Endothelial cell of umbilical vein (primary cell): Measurements from ENCODE around the gene MRPS6. TPM values are rescaled to one million over a fixed set of nuclear protein-coding genes. Genes with fewer than 3 reads are reported as not detected.

ENCODE experiments used
- BruUV-seq: library from RNA; stranded (reverse); fragments of 400-500 nt; replicated peaks from 2 replicates; lab custom pipeline; 2021; lab: Mats Ljungman, UMichigan
- CTCF ChIA-PET: fragments of 300-600, 350-600 bp; sonication (Branson Sonifier 250); formaldehyde crosslinking; loops from one replicate; lab custom pipeline; 2021; ENCODE audit warnings: antibody characterized with exemption, inconsistent platforms; lab: Charles Lee
- POLR2A ChIA-PET: fragments of 300-600, 350-600 bp; sonication (Branson Sonifier 250); formaldehyde crosslinking; loops from one replicate; lab custom pipeline; 2021; ENCODE audit warnings: antibody characterized with exemption, inconsistent platforms; lab: Charles Lee
- DNase-seq: peaks from one replicate; pipeline ENCODE4 v3.0.0-alpha.2; 2011; ENCODE audit warnings: low read depth, low spot score
- FAIRE-seq: peaks from 2 replicates; lab custom pipeline; 2011; peaks lifted over from hg19 to GRCh38; lab: Jason Lieb, UNC
- H2AFZ ChIP-seq: 2 replicates; pipeline ENCODE4 v1.6.0; 2012; ENCODE audit warnings: low read depth, low read length, control low read depth, inconsistent platforms
- H3K27ac ChIP-seq: 2 replicates; pipeline ENCODE4 v1.5.1; 2011; ENCODE audit warnings: low read depth, mild to moderate bottlenecking, control low read depth, low read length, moderate library complexity; ENCODE audit not compliant: insufficient read depth
- H3K27me3 ChIP-seq, 2 experiments: 2 replicates each; pipeline versions ENCODE4 v1.6.0 to v1.6.1; 2011; ENCODE audit warnings: low read length in 2 of 2, mixed read lengths in 1 of 2; ENCODE audit not compliant: control insufficient read depth in 2 of 2, insufficient read depth in 2 of 2
- H3K36me3 ChIP-seq, 2 experiments: 2 replicates in 1 of 2; 3 replicates in 1 of 2; pipeline ENCODE4 v1.5.1; 2011; ENCODE audit warnings: low read length in 2 of 2, mild to moderate bottlenecking in 1 of 2, moderate library complexity in 1 of 2; ENCODE audit not compliant: control insufficient read depth in 2 of 2, insufficient read depth in 2 of 2; ENCODE audit errors: extremely low read depth in 1 of 2
- H3K4me1 ChIP-seq: 3 replicates; pipeline ENCODE4 v1.5.1; 2011; ENCODE audit warnings: mild to moderate bottlenecking, low read length; ENCODE audit not compliant: control insufficient read depth, insufficient read depth; ENCODE audit errors: extremely low read depth
- H3K4me2 ChIP-seq: 2 replicates; pipeline ENCODE4 v1.6.1; 2011; ENCODE audit warnings: low read length, control low read depth, mixed read lengths; ENCODE audit not compliant: insufficient read depth
- H3K4me3 ChIP-seq, 3 experiments: fragments of 200-600 bp in 1 of 3; sonication (generic), shearing (Covaris generic) in 1 of 3; replicated peaks in 1 of 3; 2 replicates each; pipeline ENCODE4 v1.5.1; 2011 to 2016; ENCODE audit warnings: control low read depth in 3 of 3, low read length in 3 of 3, mild to moderate bottlenecking in 2 of 3, inconsistent platforms in 1 of 3, low read depth in 1 of 3, moderate library complexity in 1 of 3; ENCODE audit not compliant: insufficient read depth in 1 of 3
- H3K79me2 ChIP-seq: 2 replicates; pipeline ENCODE4 v1.6.0; 2012; ENCODE audit warnings: low read length, inconsistent platforms; ENCODE audit not compliant: control insufficient read depth, insufficient read depth
- H3K9ac ChIP-seq: replicated peaks from 2 replicates; pipeline ENCODE3; 2011; ENCODE audit warnings: low read length, control low read depth; ENCODE audit not compliant: insufficient read depth; ENCODE audit errors: extremely low read depth
- H3K9me1 ChIP-seq: replicated peaks from 3 replicates; pipeline ENCODE4 v1.6.0; 2011; ENCODE audit warnings: mild to moderate bottlenecking, low read length; ENCODE audit not compliant: control insufficient read depth, insufficient read depth; ENCODE audit errors: extremely low read depth
- H3K9me3 ChIP-seq: replicated peaks from 2 replicates; pipeline ENCODE4 v1.5.1; 2012; ENCODE audit warnings: low read length, inconsistent platforms; ENCODE audit not compliant: control insufficient read depth, insufficient read depth
- H4K20me1 ChIP-seq: replicated peaks from 2 replicates; pipeline ENCODE3; 2011; ENCODE audit warnings: mild to moderate bottlenecking, low read length; ENCODE audit not compliant: control insufficient read depth, insufficient read depth; ENCODE audit errors: extremely low read depth
- EZH2 ChIP-seq: IDR thresholded peaks from 2 replicates; pipeline ENCODE4 v1.6.1; 2012; ENCODE audit warnings: borderline replicate concordance, low read depth, mild to moderate bottlenecking, moderate library complexity, low read length, inconsistent platforms; ENCODE audit not compliant: severe bottlenecking
- FOS ChIP-seq: IDR thresholded peaks from 2 replicates; pipeline ENCODE4 v1.6.1; 2011; ENCODE audit warnings: mild to moderate bottlenecking, low read length, moderate library complexity, borderline replicate concordance; ENCODE audit not compliant: insufficient read depth
- GATA2 ChIP-seq: IDR thresholded peaks from 2 replicates; pipeline ENCODE4 v1.7.0; 2011; ENCODE audit warnings: low read depth, mild to moderate bottlenecking, moderate library complexity, mixed read lengths, low read length; ENCODE audit not compliant: insufficient read length, insufficient read depth
- JUN ChIP-seq: IDR thresholded peaks from 2 replicates; pipeline ENCODE4 v1.6.1; 2011; ENCODE audit warnings: borderline replicate concordance, low read depth; ENCODE audit not compliant: insufficient read length, insufficient read depth
- MYC ChIP-seq: IDR thresholded peaks from one replicate; pipeline ENCODE4 v1.6.1; 2011; ENCODE audit warnings: mild to moderate bottlenecking, low read depth, low read length
- POLR2A ChIP-seq: IDR thresholded peaks from 2 replicates; pipeline ENCODE4 v1.6.1; 2012; ENCODE audit warnings: low read depth, mild to moderate bottlenecking, control low read depth, low read length
- POLR2AphosphoS5 ChIP-seq: IDR thresholded peaks from 2 replicates; pipeline ENCODE4 v1.6.1; 2012; ENCODE audit warnings: low read depth, mild to moderate bottlenecking, control low read depth, low read length, moderate library complexity; ENCODE audit not compliant: insufficient read depth
- dilution Hi-C: fragments of 300-500 bp; cut with MboI; formaldehyde crosslinking; loops from one replicate; pipeline ENCODE4 v1.15.0; 2019; ENCODE audit warnings: low sequenced_read_pairs; ENCODE audit not compliant: extremely low pct_ligation_motif_present
- intact Hi-C: fragments of 100-400 bp; cut with micrococcal nuclease; formaldehyde crosslinking; loops from one replicate; pipeline ENCODE4 v1.10.0; 2022
- polyA plus RNA-seq, 4 experiments: library from polyadenylated mRNA; depleted of rRNA in 3 of 4; stranded (reverse) in 3 of 4; unstranded in 1 of 4; fragments of >200 nt; gene quantifications; 2 replicates each; pipeline versions ENCODE4 v1.2.1 to v1.2.3, GENCODE V29; 2011 to 2012; ENCODE audit warnings: missing spikeins in 1 of 4
- total RNA-seq: library from RNA; stranded (reverse); gene quantifications from 2 replicates; pipeline ENCODE4 v1.2.3, GENCODE V29; 2021
- TF ChIP-seq, protein P1 (sequence below): IDR thresholded peaks from 2 replicates; pipeline ENCODE4 v1.6.1; 2011; ENCODE audit not compliant: insufficient read depth, insufficient read length
- TF ChIP-seq, protein P2 (sequence below), 2 donors: IDR thresholded peaks; 1 replicate in 1 of 2; 2 replicates in 1 of 2; pipeline ENCODE4 v1.5.1; 2011; ENCODE audit warnings: low read length in 2 of 2, mild to moderate bottlenecking in 2 of 2, moderate library complexity in 2 of 2, control low read depth in 1 of 2, inconsistent platforms in 1 of 2, low read depth in 1 of 2; ENCODE audit not compliant: insufficient read depth in 1 of 2; ENCODE audit errors: extremely low read depth in 1 of 2

MRPS6 gene
- total and polyA plus RNA-seq, 2 donors (not counting 3 experiments of a cell fraction or from before 2014, with no cell fraction given): 19.8 to 37.2 TPM

- TF ChIP-seq GATA2 (no peak), POLR2A (no peak), MYC (no peak), JUN (no peak), EZH2 (no peak), POLR2AphosphoS5 (no peak), FOS (no peak)
- TF ChIP-seq, protein P1, sequence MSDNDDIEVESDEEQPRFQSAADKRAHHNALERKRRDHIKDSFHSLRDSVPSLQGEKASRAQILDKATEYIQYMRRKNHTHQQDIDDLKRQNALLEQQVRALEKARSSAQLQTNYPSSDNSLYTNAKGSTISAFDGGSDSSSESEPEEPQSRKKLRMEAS: no peak
- TF ChIP-seq, protein P2, sequence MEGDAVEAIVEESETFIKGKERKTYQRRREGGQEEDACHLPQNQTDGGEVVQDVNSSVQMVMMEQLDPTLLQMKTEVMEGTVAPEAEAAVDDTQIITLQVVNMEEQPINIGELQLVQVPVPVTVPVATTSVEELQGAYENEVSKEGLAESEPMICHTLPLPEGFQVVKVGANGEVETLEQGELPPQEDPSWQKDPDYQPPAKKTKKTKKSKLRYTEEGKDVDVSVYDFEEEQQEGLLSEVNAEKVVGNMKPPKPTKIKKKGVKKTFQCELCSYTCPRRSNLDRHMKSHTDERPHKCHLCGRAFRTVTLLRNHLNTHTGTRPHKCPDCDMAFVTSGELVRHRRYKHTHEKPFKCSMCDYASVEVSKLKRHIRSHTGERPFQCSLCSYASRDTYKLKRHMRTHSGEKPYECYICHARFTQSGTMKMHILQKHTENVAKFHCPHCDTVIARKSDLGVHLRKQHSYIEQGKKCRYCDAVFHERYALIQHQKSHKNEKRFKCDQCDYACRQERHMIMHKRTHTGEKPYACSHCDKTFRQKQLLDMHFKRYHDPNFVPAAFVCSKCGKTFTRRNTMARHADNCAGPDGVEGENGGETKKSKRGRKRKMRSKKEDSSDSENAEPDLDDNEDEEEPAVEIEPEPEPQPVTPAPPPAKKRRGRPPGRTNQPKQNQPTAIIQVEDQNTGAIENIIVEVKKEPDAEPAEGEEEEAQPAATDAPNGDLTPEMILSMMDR (IDR thresholded peaks at IDR 0.05; ENCODE audit: extremely low read depth in 1 of 2, insufficient read depth in 1 of 2, low read depth in 1 of 2, low read length in 2 of 2): no peak
- dilution Hi-C loops: no loop called here
- no peaks in the 10 kb centered on the region for H3K36me3 ChIP-seq
- FAIRE-seq: no peak
- no TSS peak for BruUV-seq
- ChIA-PET POLR2A (no interaction called here), CTCF (interaction anchor here (1.8 kb wide), 1 partner anchor 21 kb away, joined by 7 read pairs; no protein-coding TSS in a partner anchor)
- intact Hi-C loops: no loop called here
- H3K9me1 ChIP-seq: no peaks in the 10 kb centered on the region
- no peaks in the 10 kb centered on the region for H3K9me3 ChIP-seq
- H3K27me3 ChIP-seq: peaks cover 5 to 15% of the 10 kb centered on the region in 2 experiments
- H3K79me2 ChIP-seq: no peaks in the 10 kb centered on the region
- H3K27ac ChIP-seq: no peak overlapping the region
- no peak overlapping the region for H3K9ac ChIP-seq
- H2AFZ ChIP-seq: no peak overlapping the region
- no peak for DNase-seq
- no peak overlapping the region for H3K4me3 ChIP-seq
- no peaks in the 10 kb centered on the region for H4K20me1 ChIP-seq
- H3K4me2 ChIP-seq: no peak overlapping the region
- H3K4me1 ChIP-seq: no peaks in the 10 kb centered on the region
These were observed 107.5 kb downstream of the MRPS6 start for GRCh38 chr21:34180826-34181359.
